Stimulated activated CD8-positive, alpha-beta memory T cell treated with anti-CD3 and anti-CD28 coated beads, Interleukin-2, amount 100 ng/mL, for 48 hours (primary cell): Measurements from ENCODE around the gene TSC22D3.
"Not testable (repeated sequence)": the region's sequence is repeated elsewhere in the genome, so short reads cannot be mapped to it uniquely, and the experiment has no call there.

Experiments
- DNase-seq, 2 donors: peaks; one replicate each; pipeline ENCODE4 v3.0.0-alpha.2; 2020; ENCODE audit warnings: low read depth in 2 of 2

TSC22D3 gene

DNA sequence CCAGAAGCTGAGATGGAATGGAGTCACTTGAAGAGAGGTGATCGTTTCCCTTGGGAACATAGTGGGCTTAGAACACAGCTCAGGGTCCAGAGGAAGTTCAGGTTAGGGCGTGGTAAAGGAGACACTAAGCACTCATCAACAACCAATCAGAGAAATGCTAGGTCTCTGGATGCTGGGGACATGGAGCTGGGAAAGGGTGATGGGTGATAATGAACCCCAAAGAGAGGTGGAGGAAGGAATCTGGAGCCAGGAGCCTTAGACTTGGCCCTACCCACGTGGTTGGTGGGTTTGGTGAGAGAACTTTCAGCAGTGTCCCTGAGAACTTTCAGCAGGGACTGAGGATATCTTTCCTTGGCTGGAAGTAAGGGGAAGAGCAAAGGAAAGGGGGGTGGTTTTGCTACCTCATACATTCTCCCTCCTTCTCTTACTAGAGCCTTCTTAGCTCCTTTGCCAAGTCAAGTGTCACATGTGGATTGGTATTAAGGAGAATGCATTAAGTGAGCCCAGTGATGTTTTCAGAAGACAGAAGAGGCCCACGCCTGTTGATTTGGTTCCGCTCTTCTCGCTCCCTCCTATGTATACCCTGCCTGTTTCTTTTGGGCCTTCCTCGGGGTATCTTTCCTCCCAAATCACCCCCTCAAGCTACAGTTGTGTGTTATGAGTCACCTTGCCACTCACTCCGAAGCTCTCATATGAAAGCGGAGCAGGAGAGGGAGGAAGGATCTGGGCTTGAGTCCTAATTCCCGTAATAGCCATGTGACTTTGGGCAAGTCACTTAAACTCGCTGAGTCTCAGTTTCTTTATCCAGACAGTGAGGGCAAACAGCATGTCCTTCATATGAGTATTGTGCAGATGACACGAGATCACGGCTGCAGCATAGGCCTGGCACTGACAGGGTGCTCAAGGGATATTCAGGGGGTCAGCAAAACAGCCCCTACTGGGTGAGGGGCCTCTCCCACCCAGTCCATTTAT is 63.1 kb downstream of the TSC22D3 start:
- DNase-seq = no peak

DNA sequence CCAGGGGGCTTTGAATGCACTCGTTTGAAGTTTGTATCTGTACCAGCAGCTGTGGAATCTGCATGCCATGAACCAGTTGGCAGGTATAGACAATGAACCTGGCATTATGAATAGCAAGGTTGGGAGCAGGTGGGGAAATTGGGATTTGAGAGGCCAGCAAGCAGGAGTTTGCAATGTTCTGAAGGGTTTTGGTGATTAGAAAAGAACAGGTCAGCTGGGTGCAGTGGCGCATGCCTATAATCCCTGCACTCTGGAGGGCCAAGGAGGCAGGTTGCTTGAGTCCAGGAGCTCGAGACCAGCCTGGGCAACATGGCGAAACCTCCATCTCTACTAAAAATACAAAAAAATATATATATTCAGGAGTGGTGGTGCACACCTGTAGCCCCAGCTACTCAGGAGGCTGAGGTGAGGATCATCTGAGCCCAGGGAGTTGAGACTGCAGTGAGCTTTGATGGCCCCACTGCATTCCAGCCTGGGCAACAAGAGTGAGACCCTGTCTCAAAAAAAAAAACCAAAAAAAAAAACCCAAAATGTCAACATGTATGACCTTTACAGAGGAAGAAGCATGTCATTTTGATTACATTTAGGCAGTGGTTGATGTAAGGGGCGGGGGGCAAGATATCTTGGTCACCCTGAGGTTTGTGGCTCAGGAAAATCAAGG is 63.9 kb downstream of the TSC22D3 start:
- DNase-seq = no peak

DNA sequence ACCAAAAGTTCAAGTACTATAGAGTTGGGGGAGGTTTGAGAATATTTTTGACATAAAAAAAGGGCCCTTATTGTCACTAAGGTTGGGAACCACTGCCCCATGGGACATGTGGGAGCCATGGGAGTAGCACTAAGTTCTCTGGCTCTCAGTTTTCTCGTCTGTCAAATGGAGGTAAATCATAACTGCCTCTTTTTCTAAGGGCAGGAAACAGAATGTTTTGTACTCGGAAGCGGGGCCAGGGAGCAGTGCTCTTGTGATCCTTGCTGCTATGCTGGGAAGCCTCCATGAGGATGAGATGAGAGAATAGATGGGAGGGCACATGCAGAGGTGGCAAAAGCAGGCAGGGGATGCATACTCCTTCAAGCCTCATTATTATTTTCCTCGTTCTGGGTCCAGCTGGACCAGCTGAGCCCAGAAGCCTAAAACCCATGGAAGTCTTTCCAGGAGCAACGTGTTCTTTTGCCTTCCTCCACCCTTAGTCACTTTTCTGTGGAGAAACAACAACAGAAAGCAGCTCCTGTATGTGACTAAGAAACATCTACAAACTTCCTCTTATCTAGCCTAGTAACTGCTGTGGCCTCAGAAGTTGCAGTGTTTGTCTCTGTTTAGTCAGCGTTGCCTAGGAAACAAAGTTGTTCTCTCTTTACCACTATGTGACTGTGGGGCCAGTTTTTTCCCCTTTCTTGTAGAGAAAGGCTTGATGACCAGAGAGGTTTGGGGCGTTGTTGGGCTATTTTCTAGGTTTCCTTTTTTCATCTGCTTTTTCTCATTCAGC is 64.8 kb downstream of the TSC22D3 start:
- no peak for DNase-seq

DNA sequence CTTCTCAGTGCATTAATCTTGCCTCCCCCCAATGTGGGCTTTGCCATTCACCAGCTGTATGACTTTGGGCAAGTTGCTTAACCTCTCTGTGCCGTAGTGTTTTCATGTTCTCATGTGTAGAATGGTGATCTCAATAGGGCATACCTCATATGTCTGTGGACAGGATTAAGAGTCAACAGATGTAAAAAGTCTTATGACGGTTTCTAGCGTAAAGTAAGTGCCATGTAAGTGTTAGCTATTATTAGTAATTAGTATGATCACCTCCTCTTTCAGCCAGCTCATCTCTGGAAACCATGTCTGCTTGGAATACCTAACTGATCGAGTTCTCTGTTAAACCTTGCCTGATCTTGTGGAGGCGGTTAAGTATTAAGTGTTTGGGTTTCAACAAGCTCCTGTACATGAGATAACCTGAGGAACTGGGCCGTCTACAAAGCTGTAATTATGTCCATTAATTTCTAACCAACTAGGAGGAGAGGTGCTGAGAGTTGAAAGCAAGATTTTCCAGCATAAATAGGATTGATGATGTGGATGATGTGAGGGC is 66.3 kb downstream of the TSC22D3 start:
- DNase-seq = no peak

DNA sequence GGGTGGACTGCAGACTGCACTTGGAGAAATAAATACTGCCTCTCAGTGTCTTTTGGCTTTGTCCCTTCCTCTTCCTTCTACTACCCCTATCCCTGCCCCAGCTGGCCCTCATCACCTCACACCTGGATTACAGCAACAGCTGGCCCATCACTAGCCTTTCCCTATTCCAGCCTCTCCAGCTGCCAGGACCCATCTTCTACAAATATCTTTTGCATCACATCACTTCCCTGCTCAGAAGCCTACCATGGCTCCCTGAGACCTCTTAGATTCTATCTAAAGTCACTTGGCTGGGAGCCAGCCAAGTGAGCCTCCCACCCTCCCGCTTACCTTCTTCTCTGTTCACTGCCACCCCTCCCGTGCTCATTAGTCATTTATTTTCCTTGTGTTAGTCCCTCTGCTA is 66.8 kb downstream of the TSC22D3 start:
- no peak for DNase-seq

DNA sequence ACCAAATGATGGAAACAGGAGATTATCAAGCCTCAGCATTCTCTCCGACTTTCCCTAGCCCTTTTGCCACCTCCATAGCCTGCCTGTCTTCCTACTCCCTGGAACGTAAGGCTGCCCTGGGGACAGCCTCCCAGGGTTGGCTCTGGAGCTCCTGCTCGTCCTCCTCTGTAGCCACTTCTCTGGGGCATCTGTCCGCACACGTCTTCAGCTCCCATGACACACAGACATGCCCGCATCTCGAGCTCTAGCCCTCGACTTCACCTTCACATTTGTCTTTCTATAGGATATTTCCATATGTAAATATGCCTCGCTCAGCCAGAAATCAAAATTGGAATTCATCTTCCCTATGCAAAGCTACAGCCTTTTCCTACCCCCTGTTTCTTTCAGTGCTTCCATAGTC is 67.7 kb downstream of the TSC22D3 start:
- no peak for DNase-seq

DNA sequence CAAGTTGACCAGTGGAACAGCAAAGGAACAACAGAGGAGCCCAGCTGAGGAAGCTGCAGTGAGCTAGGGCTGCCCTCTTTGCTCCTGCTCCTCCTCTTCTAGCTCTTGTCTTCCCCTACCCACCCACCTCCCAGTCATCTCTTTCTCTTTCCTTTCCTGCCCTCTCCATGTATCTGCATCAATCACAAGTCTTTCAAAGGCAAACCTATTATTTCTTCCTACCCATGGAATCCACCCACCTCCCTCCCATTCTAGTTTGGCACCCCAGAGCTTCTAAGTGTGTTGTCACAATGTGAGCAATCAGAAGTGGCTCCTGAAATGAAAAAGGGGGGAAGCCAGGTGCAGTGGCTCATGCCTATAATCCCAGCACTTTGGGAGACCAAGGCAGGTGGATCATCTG is 69.3 kb downstream of the TSC22D3 start:
- no peak for DNase-seq

DNA sequence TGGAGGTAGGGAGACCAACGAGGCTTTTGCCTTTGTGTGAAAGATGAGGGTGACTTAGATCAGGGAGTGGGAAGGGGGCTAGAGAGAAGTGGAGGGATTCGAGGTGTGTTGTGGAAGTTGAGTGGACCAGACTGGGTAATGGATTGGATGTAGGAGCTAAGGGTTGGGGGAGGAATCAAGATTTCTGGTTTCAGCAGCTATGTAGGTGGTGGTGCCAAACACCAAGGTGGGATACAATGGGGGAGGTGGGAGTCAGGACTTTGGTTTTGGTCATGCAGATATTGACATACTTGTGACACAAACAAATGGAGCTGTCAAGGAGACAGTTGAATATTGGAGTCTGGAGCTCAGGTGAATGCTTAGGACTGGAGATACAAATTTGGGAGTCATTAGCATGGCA is 71.0 kb downstream of the TSC22D3 start:
- DNase-seq = no peak

DNA sequence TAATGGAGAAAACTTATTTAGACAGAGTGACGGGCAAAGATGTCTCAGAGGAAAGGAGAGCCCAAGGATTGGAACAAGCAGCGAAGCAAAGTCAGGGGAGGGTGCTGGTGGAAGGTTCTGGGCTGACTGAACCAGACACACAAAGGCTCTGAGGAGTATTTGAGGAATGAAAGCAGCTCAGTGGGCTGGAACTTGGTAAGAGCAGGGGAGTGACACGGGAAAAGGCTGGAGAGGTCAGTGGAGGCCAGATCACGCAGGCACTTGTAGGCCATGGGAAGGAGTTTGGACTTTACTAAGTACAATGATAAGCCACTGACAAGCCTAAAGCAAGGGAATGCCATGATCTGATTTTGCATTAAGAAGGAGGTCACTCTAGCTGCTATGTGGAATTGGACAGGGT is 71.4 kb downstream of the TSC22D3 start:
- DNase-seq = no peak

DNA sequence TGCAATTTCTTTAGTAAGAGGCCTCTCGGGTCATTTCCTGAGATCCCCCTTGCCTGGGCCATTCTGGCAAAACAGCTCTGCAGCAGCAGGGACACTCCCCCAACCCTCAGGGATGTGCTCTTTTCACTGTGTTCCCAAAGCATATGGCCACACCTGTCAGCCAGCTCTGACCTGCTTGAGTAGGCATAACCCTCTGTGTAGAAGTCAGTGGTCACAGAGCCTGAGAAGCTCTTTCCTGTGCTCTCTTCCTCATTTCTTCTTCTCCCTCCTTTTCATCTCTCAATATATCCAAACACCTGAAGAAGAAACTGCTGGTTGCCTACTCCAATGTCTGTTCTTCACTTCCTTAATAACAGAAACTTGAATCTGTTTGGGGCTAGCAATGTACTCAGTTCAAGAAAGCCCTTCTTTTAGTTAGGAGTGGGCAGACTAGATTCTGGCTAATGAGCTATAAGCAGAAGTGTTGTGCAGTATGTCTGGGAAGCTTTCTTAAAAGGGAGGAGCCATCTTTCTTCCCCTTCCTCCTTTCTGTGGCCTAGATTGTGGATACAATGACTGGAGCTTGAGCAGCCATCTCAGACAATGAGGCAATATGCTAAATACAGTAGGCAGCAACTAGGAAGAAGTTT is 74.0 kb downstream of the TSC22D3 start:
- DNase-seq = no peak

DNA sequence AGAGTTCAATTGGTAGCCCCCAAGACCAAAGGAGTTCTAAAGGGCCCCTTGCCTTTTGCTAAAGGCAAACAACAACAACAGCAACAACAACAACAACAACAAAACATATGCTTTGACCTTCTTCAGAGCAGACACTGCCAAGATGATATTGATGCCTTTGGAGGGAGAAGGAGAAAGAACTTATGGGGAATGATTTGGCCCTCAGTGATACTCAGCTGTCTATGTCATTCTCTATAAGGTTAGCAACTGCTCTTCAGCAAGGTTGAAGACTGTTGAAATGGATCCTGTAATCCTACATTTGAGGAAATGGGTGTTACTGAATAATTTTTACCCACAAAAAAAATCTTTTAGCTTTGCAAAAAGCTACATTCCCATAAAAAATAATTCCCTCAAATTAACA is 74.8 kb downstream of the TSC22D3 start:
- no peak for DNase-seq

DNA sequence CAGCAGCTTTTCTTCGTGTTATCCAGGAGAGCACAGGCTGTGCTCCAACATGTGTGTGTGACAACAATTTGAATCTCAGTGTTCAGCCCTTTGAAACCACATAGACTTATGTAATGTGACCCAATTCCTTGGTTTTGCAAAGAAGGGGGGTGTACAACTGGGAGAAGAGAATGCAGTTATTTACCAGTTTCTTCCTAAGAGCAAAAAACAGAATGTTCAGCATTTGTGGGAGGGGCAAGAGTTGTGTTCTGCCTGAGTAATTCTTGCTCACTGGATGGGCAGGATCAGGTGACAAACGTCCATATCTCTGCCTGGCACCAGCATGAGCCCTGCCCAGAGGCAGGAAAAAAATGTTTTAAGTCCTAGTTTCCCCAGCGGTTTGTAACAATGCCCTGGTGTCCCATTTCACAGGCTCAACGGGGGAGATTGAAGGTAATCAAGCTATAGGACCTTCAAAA is 75.2 kb downstream of the TSC22D3 start:
- no peak for DNase-seq

DNA sequence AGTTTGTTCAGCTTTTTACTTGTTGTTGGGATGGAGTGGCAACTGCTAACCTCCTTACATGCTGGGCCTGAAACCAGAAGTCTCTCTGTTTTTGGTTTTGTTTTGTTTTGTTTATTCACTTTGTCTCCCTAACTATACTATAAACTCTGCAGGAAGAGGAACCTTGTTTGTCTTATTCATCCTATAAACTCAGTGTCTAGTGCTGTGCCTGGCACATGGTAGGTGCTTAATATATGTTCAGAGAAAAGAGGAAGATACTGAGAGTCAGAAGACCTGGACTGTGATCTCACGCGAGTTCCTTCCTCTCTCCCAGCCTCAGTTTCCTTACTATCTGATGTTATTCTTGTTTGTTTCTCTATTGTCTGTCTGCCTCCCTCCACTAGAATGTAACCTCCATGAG is 76.0 kb downstream of the TSC22D3 start:
- no peak for DNase-seq

DNA sequence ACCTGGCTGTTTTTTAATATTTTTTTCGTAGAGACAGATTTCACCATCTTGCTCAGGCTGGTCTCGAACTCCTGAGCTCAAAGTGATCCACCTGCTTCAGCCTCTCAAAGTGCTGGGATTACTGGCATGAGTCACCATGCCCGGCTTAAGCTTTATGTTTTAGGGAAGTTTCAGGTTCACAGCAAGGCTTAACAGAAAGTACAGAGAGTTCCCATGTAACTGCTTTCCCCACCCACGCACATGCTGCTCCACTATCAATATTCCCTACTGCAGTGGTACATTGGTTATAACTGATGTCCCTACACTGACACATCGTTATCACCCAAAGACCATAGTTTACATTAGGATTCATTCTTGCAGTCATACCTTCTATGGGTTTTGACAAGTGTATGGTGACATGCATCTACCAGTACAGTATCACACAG is 84.6 kb downstream of the TSC22D3 start:
- no peak for DNase-seq

DNA sequence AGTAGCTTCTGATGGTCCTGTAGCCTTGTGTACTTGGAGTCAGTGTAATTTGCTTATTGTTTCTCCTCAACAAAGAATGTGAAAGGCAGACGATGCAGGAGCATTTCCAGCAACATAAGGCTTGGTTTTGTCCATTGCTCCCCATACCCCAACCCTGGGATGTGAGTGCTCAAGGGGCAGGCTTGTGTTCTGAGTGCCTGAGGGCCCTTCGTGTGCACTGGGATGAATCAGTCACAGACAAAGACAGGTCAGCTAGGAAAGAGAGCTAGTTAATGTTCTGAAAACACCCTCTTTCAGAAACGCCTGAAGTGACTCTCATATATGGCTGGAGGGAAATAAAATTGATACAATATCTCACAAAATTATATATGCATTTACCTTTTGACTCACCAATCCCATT is 88.1 kb downstream of the TSC22D3 start:
- DNase-seq = no peak

DNA sequence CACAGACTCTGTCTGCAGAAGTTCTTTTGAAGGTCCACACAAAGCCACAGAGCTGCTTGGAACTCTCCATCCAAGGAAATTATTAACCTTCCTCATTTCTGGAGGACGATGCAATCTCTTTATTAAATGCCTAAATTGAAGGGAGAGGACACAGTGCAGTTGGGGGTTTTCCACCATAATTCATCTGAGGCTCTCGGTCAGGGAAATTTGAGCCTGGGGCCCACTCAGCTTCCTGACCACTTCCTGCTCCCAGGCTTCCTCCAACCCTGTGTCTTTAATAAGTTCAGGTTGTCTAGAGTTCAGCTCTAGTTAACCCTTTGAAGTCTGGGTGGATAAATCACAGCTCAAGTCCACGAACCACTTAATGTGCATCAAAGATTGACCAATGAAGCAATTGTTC is 88.8 kb downstream of the TSC22D3 start:
- no peak for DNase-seq

DNA sequence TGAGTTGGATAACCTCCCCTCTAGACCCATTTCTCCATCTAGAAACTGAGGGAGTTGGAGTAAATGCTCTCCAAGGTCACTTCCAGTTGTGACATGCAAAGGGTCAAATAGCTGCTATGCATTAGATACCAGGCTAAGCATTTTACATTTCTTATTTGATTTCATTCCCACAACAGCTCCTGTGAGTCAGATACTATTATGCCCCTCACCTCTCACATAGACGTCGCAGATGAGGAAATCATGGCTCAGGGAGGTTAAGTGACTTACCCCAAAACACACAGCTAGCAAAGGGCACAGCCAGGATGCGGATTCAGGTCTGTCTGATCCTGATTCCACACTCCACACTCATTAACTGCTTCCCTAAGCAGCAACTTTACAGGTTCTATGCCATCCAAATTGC is 89.6 kb downstream of the TSC22D3 start:
- DNase-seq = no peak

DNA sequence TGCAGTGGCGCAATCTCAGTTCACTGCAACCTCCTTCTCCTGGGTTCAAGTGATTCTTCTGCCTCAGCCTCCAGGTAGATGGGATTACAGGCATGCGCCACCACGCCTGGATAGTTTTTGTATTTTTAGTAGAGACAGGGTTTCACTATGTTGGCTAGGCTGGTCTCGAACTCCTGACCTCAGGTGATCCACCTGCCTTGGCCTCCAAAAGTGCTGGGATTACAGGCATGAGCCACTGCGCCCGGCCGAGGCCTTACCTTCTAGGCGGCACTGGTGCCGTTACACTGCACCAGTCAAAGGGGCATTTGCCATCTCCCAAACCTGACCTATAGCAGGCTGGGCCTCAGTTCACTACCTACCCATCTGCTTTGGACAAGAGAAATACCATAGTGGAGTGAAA is 90.0 kb downstream of the TSC22D3 start:
- not testable (repeated sequence) for DNase-seq

DNA sequence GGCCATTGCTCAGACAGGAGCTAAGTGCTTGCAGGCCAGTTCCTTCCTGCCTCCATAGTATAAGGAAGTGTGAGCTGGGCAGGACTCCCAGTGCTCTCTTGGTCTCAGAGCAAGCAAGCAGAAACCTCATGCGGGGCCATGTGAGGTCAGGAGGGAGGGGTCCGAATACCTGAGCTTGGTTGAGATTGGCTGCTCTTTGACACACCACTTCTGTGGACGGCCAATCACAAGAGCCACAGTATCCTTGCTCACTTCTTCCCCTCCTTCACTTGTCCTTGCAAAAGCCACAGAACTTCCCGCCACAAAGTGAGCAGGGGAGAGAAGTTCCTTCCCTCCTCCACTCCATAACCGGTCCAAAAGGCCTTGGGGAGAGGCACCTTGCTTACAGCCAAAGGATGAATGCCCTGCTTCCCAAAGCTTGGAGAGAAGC is 90.6 kb downstream of the TSC22D3 start:
- no peak for DNase-seq

DNA sequence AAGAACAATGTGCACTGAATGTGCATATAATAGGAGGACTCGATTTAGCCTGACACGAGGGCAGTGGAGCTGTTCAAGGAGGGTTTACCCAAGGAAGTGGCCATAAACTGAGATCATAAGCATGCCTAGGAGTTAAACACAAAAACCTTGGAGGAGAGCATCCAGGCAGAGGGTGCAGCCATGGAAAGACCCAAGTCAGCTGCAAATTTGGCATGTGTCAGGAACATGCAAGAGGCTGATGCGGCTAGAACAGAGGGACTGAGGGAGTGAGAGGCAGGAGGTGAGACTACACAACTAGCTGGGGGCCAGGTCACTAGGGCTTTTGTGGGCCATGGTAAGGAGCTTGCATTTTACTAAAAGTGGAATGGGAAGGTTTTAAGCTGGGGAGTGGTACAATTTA is 91.7 kb downstream of the TSC22D3 start:
- DNase-seq = no peak

DNA sequence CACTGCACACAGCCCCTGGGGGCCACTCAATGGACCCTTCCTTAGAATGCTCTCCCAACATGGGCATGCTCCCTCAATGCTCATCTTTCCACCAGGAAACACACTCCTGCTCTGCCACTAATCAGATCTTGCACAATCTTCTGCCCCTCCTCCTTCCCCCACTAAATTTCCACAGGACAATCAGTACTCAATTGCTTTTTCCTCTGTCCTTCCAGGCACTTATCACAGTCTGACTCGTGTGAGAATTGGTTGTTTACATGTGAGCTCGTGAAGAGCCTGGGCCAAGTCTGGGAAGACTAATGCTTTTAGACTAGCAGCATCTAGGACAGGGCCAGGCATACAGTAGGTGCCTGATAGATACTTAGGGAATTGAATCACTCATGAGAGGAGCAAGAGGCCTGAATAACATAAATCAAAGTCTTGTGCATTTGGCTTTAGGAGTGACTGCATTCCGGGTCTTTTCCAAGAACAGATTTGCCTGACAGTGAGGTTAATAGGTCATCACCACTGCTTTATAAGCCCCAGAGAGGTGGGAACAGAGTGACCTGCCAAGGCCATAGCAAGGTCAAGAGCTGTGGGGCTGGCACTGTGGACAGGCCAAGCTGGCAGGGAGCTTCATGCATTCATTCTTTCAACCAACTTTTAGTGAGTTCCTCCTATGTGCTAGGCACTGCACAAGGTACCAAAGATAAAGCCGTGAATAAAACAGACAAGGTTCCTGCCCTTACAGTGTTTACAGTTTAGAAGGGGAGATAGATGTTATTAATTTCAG is 92.3 kb downstream of the TSC22D3 start:
- no peak for DNase-seq
